ENCODE results near the gene CCNG1.

- no peak for TF ChIP-seq CTCF (IDR thresholded peaks at IDR 0.05; ENCODE audit: insufficient read depth, low read depth, low read length)
- TF ChIP-seq EZH2 (IDR thresholded peaks at IDR 0.05; ENCODE audit: insufficient read depth, low read length), result no peak
These were observed 28.0 kb upstream of the CCNG1 start for GRCh38 chr5:163409384-163409783.

Measured in astrocyte (in vitro differentiated cells and primary cell).